GM23338 (cell line): Measurements from ENCODE around the gene LRMDA. TPM values are rescaled to one million over a fixed set of nuclear protein-coding genes. Genes with fewer than 3 reads are reported as not detected.

Experiments used
- CREB1 ChIP-seq: fragments of 250-450 bp; sonication (Bioruptor Pico); IDR thresholded peaks from 2 replicates; pipeline ENCODE4 v1.5.0; 2020; ENCODE audit warnings: low read depth, mild to moderate bottlenecking, moderate library complexity
- CTCF ChIP-seq, 2 experiments: fragments of 200-600 bp in 1 of 2; sonication (generic) in 1 of 2; conservative IDR thresholded peaks; 2 replicates each; pipeline versions ENCODE4 v1.5.1 to v1.6.1; 2016 to 2017; ENCODE audit warnings: antibody characterized with exemption in 2 of 2, low read depth in 2 of 2, mild to moderate bottlenecking in 2 of 2, moderate library complexity in 1 of 2
- ETS1 ChIP-seq: IDR thresholded peaks from 2 replicates; pipeline ENCODE4 v1.6.1; 2016; ENCODE audit warnings: antibody characterized with exemption
- EZH2 ChIP-seq: fragments of 200-600 bp; sonication (generic); IDR thresholded peaks from one replicate; pipeline ENCODE4 v1.8.0; 2017; ENCODE audit warnings: antibody characterized with exemption, mild to moderate bottlenecking, low read depth; ENCODE audit not compliant: unreplicated experiment
- JUNB ChIP-seq: IDR thresholded peaks from one replicate; pipeline ENCODE4 v1.6.1; 2016; ENCODE audit warnings: antibody characterized with exemption; ENCODE audit not compliant: unreplicated experiment
- POLR2AphosphoS5 ChIP-seq: IDR thresholded peaks from 2 replicates; pipeline ENCODE4 v1.6.1; 2016; ENCODE audit warnings: antibody characterized with exemption, low read depth
- STAT1 ChIP-seq: IDR thresholded peaks from one replicate; pipeline ENCODE4 v1.6.1; 2016; ENCODE audit warnings: antibody characterized with exemption; ENCODE audit not compliant: unreplicated experiment
- ZNF114 ChIP-seq: fragments of 250-450 bp; sonication (Bioruptor Pico); IDR thresholded peaks from 2 replicates; pipeline ENCODE4 v1.5.0; 2020; ENCODE audit warnings: mild to moderate bottlenecking, moderate library complexity
- ZNF462 ChIP-seq: fragments of 250-450 bp; sonication (Bioruptor Pico); IDR thresholded peaks from 2 replicates; pipeline ENCODE4 v1.5.0; 2020; ENCODE audit warnings: mild to moderate bottlenecking, moderate library complexity
- polyA plus RNA-seq: library from polyadenylated mRNA; unstranded; fragments of >200 nt; fragmentation: Nextera tagmentation; extraction: Ambion mirVana; gene quantifications from 2 replicates; pipeline ENCODE4 v1.2.1, GENCODE V29; 2016
- total RNA-seq: library from RNA; depleted of rRNA; stranded (reverse); fragments of >200 nt; shearing (Covaris generic); gene quantifications from 2 replicates; pipeline ENCODE4 v1.2.3, GENCODE V29; 2014

Gene LRMDA
- total and polyA plus RNA-seq, 2 experiments from 2014 or later: 0.90 to 1.8 TPM

GRCh38 chr10:75825235-75825634 lies 393.8 kb downstream of the LRMDA start (continued):
- TF ChIP-seq ZNF462 (CRISPR knock-in tag) (no peak), STAT1 (no peak), CREB1 (CRISPR knock-in tag) (no peak), ETS1 (no peak), EZH2 (no peak), CTCF (conservative IDR thresholded peaks at IDR 0.05; ENCODE audit: low read depth in 2 of 2) (no peak), JUNB (no peak), ZNF114 (CRISPR knock-in tag) (no peak), POLR2AphosphoS5 (no peak)
